Rectal smooth muscle tissue (tissue), 1 donor: ENCODE measurements around the gene CARD9.
"Not testable (repeated sequence)": the region's sequence is repeated elsewhere in the genome, so short reads cannot be mapped to it uniquely, and the experiment has no call there.

Source experiments
- H3K27ac ChIP-seq: one replicate; pipeline ENCODE4 v1.7.0; 2013; ENCODE audit warnings: low read depth, low read length, inconsistent platforms
- H3K27me3 ChIP-seq: one replicate; pipeline ENCODE4 v1.7.0; 2013; ENCODE audit warnings: low read length; ENCODE audit not compliant: control insufficient read depth, insufficient read depth
- H3K36me3 ChIP-seq: one replicate; pipeline ENCODE4 v1.7.0; 2013; ENCODE audit warnings: low read length; ENCODE audit not compliant: control insufficient read depth, insufficient read depth
- H3K4me1 ChIP-seq: one replicate; pipeline ENCODE4 v1.7.0; 2013; ENCODE audit warnings: low read length; ENCODE audit not compliant: control insufficient read depth, insufficient read depth
- H3K4me3 ChIP-seq: one replicate; pipeline ENCODE4 v1.7.0; 2013; ENCODE audit warnings: low read length
- H3K9ac ChIP-seq: one replicate; pipeline ENCODE4 v1.7.0; 2013; ENCODE audit warnings: low read length

The CARD9 gene

GRCh38 chr9:136409557-136410455 lies 36.3 kb upstream of the CARD9 start:
- Histone ChIP-seq H3K27ac (no peak overlapping the region), H3K4me3 (peak overlapping the region; percentile 89), H3K36me3 (peaks cover 27% of the 10 kb centered on the region), H3K9ac (peak overlapping the region; percentile 59), H3K4me1 (peaks cover 11% of the 10 kb centered on the region), H3K27me3 (no peaks in the 10 kb centered on the region)

- no peaks in the 10 kb centered on the region for H3K27me3 ChIP-seq
- H3K36me3 ChIP-seq = peaks cover 16% of the 10 kb centered on the region
- peaks cover 11% of the 10 kb centered on the region for H3K4me1 ChIP-seq
- no peak overlapping the region for H3K27ac ChIP-seq
- no peak overlapping the region for H3K4me3 ChIP-seq
- no peak overlapping the region for H3K9ac ChIP-seq
Measured at GRCh38 chr9:136407911-136408310, 34.4 kb upstream of the CARD9 start.

- H3K27ac ChIP-seq, H3K4me3 ChIP-seq, H3K9ac ChIP-seq, H3K27me3 ChIP-seq: not testable (repeated sequence)
- Histone ChIP-seq H3K4me1 (peaks cover 11% of the 10 kb centered on the region), H3K36me3 (peaks cover 13% of the 10 kb centered on the region)
Measured at GRCh38 chr9:136407061-136407460, 33.6 kb upstream of the CARD9 start.

- not testable (repeated sequence) for H3K9ac ChIP-seq, H3K4me3 ChIP-seq, H3K27ac ChIP-seq, H3K4me1 ChIP-seq, H3K27me3 ChIP-seq
- H3K36me3 ChIP-seq = peaks cover 13% of the 10 kb centered on the region
Measured at GRCh38 chr9:136405904-136406303, 32.4 kb upstream of the CARD9 start.

- Histone ChIP-seq H3K4me3 (no peak overlapping the region), H3K36me3 (peaks cover 13% of the 10 kb centered on the region), H3K27me3 (no peaks in the 10 kb centered on the region), H3K4me1 (peaks cover 3% of the 10 kb centered on the region), H3K27ac (no peak overlapping the region), H3K9ac (no peak overlapping the region)
Measured at GRCh38 chr9:136405481-136405880, 32.0 kb upstream of the CARD9 start.

- H3K36me3 ChIP-seq = peaks cover 13% of the 10 kb centered on the region
- peaks cover under 1% of the 10 kb centered on the region for H3K4me1 ChIP-seq
- H3K9ac ChIP-seq = no peak overlapping the region
- no peaks in the 10 kb centered on the region for H3K27me3 ChIP-seq
- H3K27ac ChIP-seq = no peak overlapping the region
- H3K4me3 ChIP-seq = no peak overlapping the region
Measured at GRCh38 chr9:136404801-136405136, 31.3 kb upstream of the CARD9 start.

- Histone ChIP-seq H3K9ac (no peak overlapping the region), H3K27ac (no peak overlapping the region), H3K4me3 (peak overlapping the region; percentile 7), H3K36me3 (peaks cover 13% of the 10 kb centered on the region), H3K4me1 (peaks cover 4% of the 10 kb centered on the region), H3K27me3 (no peaks in the 10 kb centered on the region)
Measured at GRCh38 chr9:136403915-136404800, 30.7 kb upstream of the CARD9 start.

- Histone ChIP-seq H3K9ac (no peak overlapping the region), H3K27me3 (no peaks in the 10 kb centered on the region), H3K4me1 (peaks cover 6% of the 10 kb centered on the region), H3K36me3 (peaks cover 13% of the 10 kb centered on the region), H3K27ac (no peak overlapping the region), H3K4me3 (peak overlapping the region; percentile 7)
Measured at GRCh38 chr9:136403538-136403914, 30.1 kb upstream of the CARD9 start.

GRCh38 chr9:136402067-136402466 lies 28.6 kb upstream of the CARD9 start:
- Histone ChIP-seq H3K4me3 (no peak overlapping the region), H3K36me3 (peaks cover 13% of the 10 kb centered on the region), H3K27me3 (no peaks in the 10 kb centered on the region), H3K27ac (no peak overlapping the region), H3K9ac (no peak overlapping the region), H3K4me1 (peaks cover 6% of the 10 kb centered on the region)

GRCh38 chr9:136401173-136401922 lies 27.9 kb upstream of the CARD9 start:
- H3K9ac ChIP-seq = no peak overlapping the region
- H3K36me3 ChIP-seq = peaks cover 12% of the 10 kb centered on the region

GRCh38 chr9:136400038-136400834 lies 26.8 kb upstream of the CARD9 start, which contains the start of gene SNAPC4:
Gene SNAPC4, minus strand, starts transcription at chr9:136400170. Its CDS starts 1,742 bp downstream, at chr9:136398428.
- peak within 1 kb of the TSS; percentile 45 for H3K27ac ChIP-seq
- peak within 1 kb of the TSS; percentile 71 for H3K9ac ChIP-seq
- H3K27me3 ChIP-seq = no peaks in the 10 kb centered on the region
- H3K4me3 ChIP-seq = peak within 1 kb of the TSS; percentile 90
- peaks cover 6% of the 10 kb centered on the region for H3K4me1 ChIP-seq
- peaks cover 12% of the 10 kb centered on the region for H3K36me3 ChIP-seq

More at GRCh38 chr9:136401173-136401922, 27.9 kb upstream of the CARD9 start:
- H3K27ac ChIP-seq = no peak overlapping the region
- H3K4me1 ChIP-seq = peaks cover 6% of the 10 kb centered on the region
- H3K4me3 ChIP-seq = no peak overlapping the region
- H3K27me3 ChIP-seq = no peaks in the 10 kb centered on the region
